KMS-11 (cell line): ENCODE data around the gene WDR36.

Experiments used
- H2AFZ ChIP-seq: fragments of 200-600 bp; sonication (generic); 2 replicates; pipeline ENCODE4 v1.6.1; 2016; ENCODE audit warnings: antibody characterized with exemption, mixed run types, low read depth
- H3K27ac ChIP-seq: fragments of 200-600 bp; sonication (generic); 2 replicates; pipeline ENCODE4 v1.6.1; 2016; ENCODE audit warnings: mild to moderate bottlenecking, mixed run types
- H3K27me3 ChIP-seq: fragments of 200-600 bp; sonication (generic); 2 replicates; pipeline ENCODE4 v1.6.1; 2017; ENCODE audit warnings: mild to moderate bottlenecking, low read depth, mixed run types, moderate library complexity; ENCODE audit not compliant: insufficient read depth
- H3K36me3 ChIP-seq: fragments of 200-600 bp; sonication (generic); 2 replicates; pipeline ENCODE4 v1.6.1; 2017; ENCODE audit warnings: mild to moderate bottlenecking, mixed run types; ENCODE audit not compliant: insufficient read depth
- H3K4me1 ChIP-seq: fragments of 200-600 bp; sonication (generic); 2 replicates; pipeline ENCODE4 v1.6.1; 2016; ENCODE audit warnings: mild to moderate bottlenecking, low read depth, mixed run types; ENCODE audit not compliant: poor library complexity, severe bottlenecking
- H3K4me2 ChIP-seq: fragments of 200-600 bp; sonication (generic); 2 replicates; pipeline ENCODE4 v1.7.0; 2016; ENCODE audit warnings: mild to moderate bottlenecking, mixed run types
- H3K4me3 ChIP-seq: fragments of 200-600 bp; sonication (generic); IDR thresholded peaks from 2 replicates; pipeline ENCODE4 v1.6.1; 2017; ENCODE audit warnings: low read depth, low read length, mixed read lengths; ENCODE audit not compliant: insufficient read depth
- H3K79me2 ChIP-seq: fragments of 200-600 bp; sonication (generic); 2 replicates; pipeline ENCODE4 v1.6.1; 2016; ENCODE audit warnings: low read depth, mixed run types; ENCODE audit not compliant: insufficient read depth
- H3K9ac ChIP-seq: fragments of 200-600 bp; sonication (generic); 2 replicates; pipeline ENCODE4 v1.6.1; 2016; ENCODE audit warnings: mild to moderate bottlenecking, mixed run types
- H4K20me1 ChIP-seq: fragments of 200-600 bp; sonication (generic); 2 replicates; pipeline ENCODE4 v1.6.1; 2016; ENCODE audit warnings: mild to moderate bottlenecking, mixed run types; ENCODE audit not compliant: insufficient read depth
- CTCF ChIP-seq: fragments of 200-600 bp; sonication (generic); conservative IDR thresholded peaks from 2 replicates; pipeline ENCODE4 v1.6.1; 2017; ENCODE audit warnings: low read depth, mild to moderate bottlenecking, antibody characterized with exemption, low read length, moderate library complexity, mixed read lengths

The WDR36 gene

GRCh38 chr5:111074244-111074643 lies 17.9 kb upstream of the WDR36 start:
- H3K27ac ChIP-seq, result no peak overlapping the region
- H3K36me3 ChIP-seq, result no peaks in the 10 kb centered on the region
- no peak overlapping the region for H3K9ac ChIP-seq
- no peaks in the 10 kb centered on the region for H3K79me2 ChIP-seq
- no peak for TF ChIP-seq CTCF
- no peak overlapping the region for H3K4me2 ChIP-seq
- no peaks in the 10 kb centered on the region for H4K20me1 ChIP-seq
- no peak overlapping the region for H2AFZ ChIP-seq
- no peaks in the 10 kb centered on the region for H3K27me3 ChIP-seq
- H3K4me1 ChIP-seq, result peaks cover 18% of the 10 kb centered on the region
- H3K4me3 ChIP-seq, result no peak overlapping the region

GRCh38 chr5:111075520-111075919 lies 16.6 kb upstream of the WDR36 start:
- no peak overlapping the region for H3K4me3 ChIP-seq
- H2AFZ ChIP-seq, result no peak overlapping the region
- H3K79me2 ChIP-seq, result no peaks in the 10 kb centered on the region
- no peaks in the 10 kb centered on the region for H3K27me3 ChIP-seq
- no peak overlapping the region for H3K9ac ChIP-seq
- H3K36me3 ChIP-seq, result no peaks in the 10 kb centered on the region
- TF ChIP-seq CTCF, result no peak
- peaks cover 18% of the 10 kb centered on the region for H3K4me1 ChIP-seq
- no peak overlapping the region for H3K4me2 ChIP-seq
- no peaks in the 10 kb centered on the region for H4K20me1 ChIP-seq
- H3K27ac ChIP-seq, result no peak overlapping the region

GRCh38 chr5:111076091-111076490 lies 16.1 kb upstream of the WDR36 start:
- TF ChIP-seq CTCF, result no peak
- no peak overlapping the region for H3K27ac ChIP-seq
- H4K20me1 ChIP-seq, result no peaks in the 10 kb centered on the region
- no peaks in the 10 kb centered on the region for H3K36me3 ChIP-seq
- H3K9ac ChIP-seq, result no peak overlapping the region
- H3K4me2 ChIP-seq, result no peak overlapping the region
- H3K79me2 ChIP-seq, result no peaks in the 10 kb centered on the region
- H2AFZ ChIP-seq, result no peak overlapping the region
- no peaks in the 10 kb centered on the region for H3K27me3 ChIP-seq
- no peak overlapping the region for H3K4me3 ChIP-seq
- peaks cover 18% of the 10 kb centered on the region for H3K4me1 ChIP-seq

GRCh38 chr5:111077678-111078077 lies 14.5 kb upstream of the WDR36 start:
- no peak for TF ChIP-seq CTCF
- Histone ChIP-seq H3K27me3 (no peaks in the 10 kb centered on the region), H4K20me1 (no peaks in the 10 kb centered on the region)

GRCh38 chr5:111079846-111080245 lies 12.3 kb upstream of the WDR36 start:
- H3K79me2 ChIP-seq, result no peaks in the 10 kb centered on the region
- no peak overlapping the region for H3K27ac ChIP-seq
- H3K4me2 ChIP-seq, result no peak overlapping the region
- H3K4me1 ChIP-seq, result peaks cover 16% of the 10 kb centered on the region
- no peak overlapping the region for H3K9ac ChIP-seq
- H3K27me3 ChIP-seq, result no peaks in the 10 kb centered on the region
- no peak overlapping the region for H2AFZ ChIP-seq
- H3K36me3 ChIP-seq, result no peaks in the 10 kb centered on the region
- H3K4me3 ChIP-seq, result no peak overlapping the region
- no peak for TF ChIP-seq CTCF
- no peaks in the 10 kb centered on the region for H4K20me1 ChIP-seq

More at GRCh38 chr5:111077678-111078077, 14.5 kb upstream of the WDR36 start:
- Histone ChIP-seq H3K9ac (no peak overlapping the region), H3K4me2 (no peak overlapping the region), H3K79me2 (no peaks in the 10 kb centered on the region), H3K36me3 (no peaks in the 10 kb centered on the region), H3K4me3 (no peak overlapping the region), H3K27ac (no peak overlapping the region), H3K4me1 (peaks cover 18% of the 10 kb centered on the region), H2AFZ (no peak overlapping the region)
